ES-I3 (cell line): ENCODE results near the gene GNB4.

Experiments used
- H3K36me3 ChIP-seq: 2 replicates; pipeline ENCODE4 v1.6.1; 2013; ENCODE audit warnings: mild to moderate bottlenecking, low read length, control low read depth, moderate library complexity; ENCODE audit not compliant: insufficient read depth
- H3K4me1 ChIP-seq: 2 replicates; pipeline ENCODE4 v1.6.1; 2013; ENCODE audit warnings: mild to moderate bottlenecking, control low read depth, low read length; ENCODE audit not compliant: insufficient read depth
- H3K9ac ChIP-seq: 2 replicates; pipeline ENCODE4 v1.6.1; 2013; ENCODE audit warnings: low read depth, mild to moderate bottlenecking, low read length, moderate library complexity
- H3K9me3 ChIP-seq: 2 replicates; pipeline ENCODE4 v1.6.1; 2013; ENCODE audit warnings: mild to moderate bottlenecking, low read length, moderate library complexity; ENCODE audit not compliant: control insufficient read depth, insufficient read depth

The GNB4 gene

DNA sequence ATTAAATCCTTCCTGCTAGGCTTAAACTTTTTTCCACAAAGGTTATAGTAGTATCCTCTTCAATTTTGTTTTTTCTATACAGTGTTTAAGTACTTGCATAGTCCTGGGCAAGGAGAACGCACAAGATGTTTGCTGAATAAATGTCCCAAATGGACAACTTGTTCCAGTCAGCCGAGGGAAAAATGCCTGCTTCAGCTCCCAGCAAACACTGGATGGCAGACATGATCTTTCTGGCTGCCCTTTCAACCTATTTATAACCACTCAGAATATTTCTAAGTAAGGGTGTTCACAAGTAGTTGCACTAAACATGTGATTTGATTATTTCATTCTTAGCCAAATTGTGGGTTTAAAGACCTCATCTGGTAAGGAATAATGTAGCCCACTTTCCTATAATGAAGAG is 29.8 kb downstream of the GNB4 start:
- Histone ChIP-seq H3K36me3 (peaks cover 5% of the 10 kb centered on the region; the same call in 1 of the 2 replicates), H3K9ac (no peak overlapping the region), H3K4me1 (no peaks in the 10 kb centered on the region), H3K9me3 (no peaks in the 10 kb centered on the region)

DNA sequence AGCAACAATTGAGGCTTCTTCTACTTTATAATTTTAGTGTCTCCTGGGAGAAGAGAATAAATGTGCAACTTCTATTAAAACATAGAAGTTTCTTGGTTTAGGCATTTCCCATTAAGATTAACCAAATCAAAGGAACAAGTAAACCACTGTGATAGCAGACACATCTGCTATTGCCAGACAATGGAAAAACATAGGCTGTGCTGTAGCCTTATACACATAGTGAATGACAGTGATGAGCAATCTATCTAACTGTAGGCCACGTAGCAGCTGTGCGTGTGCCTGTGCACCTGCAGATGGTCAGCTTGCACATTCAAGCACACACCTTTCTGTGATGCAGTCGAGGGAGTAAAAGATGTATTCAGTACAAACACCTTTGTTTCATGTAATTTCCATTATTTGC is 32.7 kb downstream of the GNB4 start:
- Histone ChIP-seq H3K9ac (no peak overlapping the region), H3K4me1 (no peaks in the 10 kb centered on the region), H3K9me3 (no peaks in the 10 kb centered on the region), H3K36me3 (peaks cover 3% of the 10 kb centered on the region; the same call in 1 of the 2 replicates)

DNA sequence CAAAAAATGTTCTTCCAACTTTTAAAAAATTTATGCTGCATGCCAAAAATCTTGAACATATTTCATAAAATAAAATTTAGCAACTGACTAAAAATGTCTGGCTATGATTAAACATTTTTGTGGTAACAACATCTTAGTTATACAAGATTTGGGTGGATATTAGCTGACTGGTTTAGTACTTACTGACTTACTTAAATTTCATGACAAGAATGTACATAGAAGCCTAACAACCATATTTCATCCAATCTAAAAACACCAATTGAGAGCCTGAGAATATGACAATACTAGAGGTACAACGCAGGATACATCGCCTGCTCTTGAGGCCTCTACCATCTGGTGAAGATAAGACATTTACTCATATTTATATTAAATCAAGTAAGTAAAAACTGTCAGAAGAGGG is 34.6 kb downstream of the GNB4 start:
- Histone ChIP-seq H3K9me3 (no peaks in the 10 kb centered on the region), H3K9ac (no peak overlapping the region), H3K4me1 (no peaks in the 10 kb centered on the region), H3K36me3 (no peaks in the 10 kb centered on the region)

DNA sequence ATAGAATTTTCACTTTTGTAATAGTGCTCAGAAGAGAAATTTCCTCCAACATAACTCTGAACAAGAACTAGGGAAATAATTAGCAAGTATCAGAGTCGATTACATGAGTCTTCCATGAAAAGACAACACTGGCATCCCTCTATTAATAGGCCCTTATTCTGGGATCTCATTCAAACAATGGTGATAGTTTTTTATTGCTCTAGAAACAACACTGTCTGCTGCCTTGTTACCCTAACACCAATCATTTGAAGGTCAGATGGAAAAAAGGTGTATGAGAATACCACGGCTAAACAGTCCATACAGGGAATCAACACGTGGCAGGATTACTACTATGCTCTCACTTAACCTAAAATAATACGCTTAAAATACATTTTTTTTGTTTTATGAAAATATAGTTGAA is 35.9 kb downstream of the GNB4 start:
- Histone ChIP-seq H3K36me3 (no peaks in the 10 kb centered on the region), H3K9ac (no peak overlapping the region), H3K9me3 (no peaks in the 10 kb centered on the region), H3K4me1 (no peaks in the 10 kb centered on the region)

DNA sequence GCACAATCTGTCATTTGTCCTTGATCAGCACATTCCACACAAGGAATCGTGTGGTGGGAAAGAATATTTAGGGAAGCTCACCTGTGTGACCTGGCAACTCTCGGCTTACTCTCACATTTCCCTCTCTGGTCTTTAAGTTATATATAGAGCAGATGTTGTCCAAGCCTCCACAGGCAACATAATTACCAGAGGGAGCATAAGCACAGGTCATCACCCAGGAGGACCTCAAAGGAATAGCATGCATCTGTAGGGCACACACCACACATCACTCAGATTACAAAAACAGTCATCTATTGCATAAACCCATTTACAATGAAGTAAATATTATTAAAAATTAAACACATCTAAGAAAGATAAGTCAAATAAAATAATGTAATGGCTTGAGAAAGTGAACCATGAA is 36.5 kb downstream of the GNB4 start:
- H3K4me1 ChIP-seq: no peaks in the 10 kb centered on the region
- no peaks in the 10 kb centered on the region for H3K9me3 ChIP-seq
- no peaks in the 10 kb centered on the region for H3K36me3 ChIP-seq
- H3K9ac ChIP-seq: no peak overlapping the region

DNA sequence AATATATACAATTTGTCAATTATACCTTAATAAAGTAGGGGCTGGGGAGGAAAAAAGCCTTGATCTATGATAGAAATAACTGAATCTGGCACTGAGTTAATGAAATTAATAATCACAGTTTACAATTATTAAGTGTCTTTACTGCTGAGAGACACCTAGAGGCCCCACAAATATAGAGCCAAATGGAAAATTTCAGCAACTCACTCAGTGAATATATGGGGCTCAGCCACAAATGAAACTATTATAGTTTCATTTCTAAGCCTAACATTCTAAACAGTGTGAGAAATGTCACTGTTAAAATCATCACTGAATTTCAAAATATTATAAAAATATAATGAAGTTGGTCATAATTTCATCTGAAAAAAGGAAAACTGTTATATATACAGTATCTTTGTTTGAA is 40.3 kb downstream of the GNB4 start:
- no peaks in the 10 kb centered on the region for H3K36me3 ChIP-seq
- H3K9ac ChIP-seq: no peak overlapping the region
- no peaks in the 10 kb centered on the region for H3K4me1 ChIP-seq
- no peaks in the 10 kb centered on the region for H3K9me3 ChIP-seq

DNA sequence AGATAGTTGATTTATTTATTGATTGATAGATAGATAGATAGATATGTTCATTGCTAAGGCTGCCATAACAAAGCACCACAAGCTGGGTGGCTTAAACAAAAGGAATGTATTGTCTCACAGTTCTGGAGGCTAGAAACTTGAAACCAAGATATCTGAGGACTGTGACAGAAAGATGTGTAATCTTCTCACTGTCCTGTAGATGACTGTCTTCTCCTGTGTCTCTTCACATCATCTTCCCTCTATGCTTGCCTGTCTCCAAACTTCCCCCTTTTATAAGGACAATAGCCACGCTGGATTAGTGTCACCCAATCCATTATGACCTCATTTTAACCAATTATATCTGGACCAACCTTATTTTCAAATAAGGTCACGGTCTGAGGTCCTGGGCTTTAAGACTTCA is 40.9 kb downstream of the GNB4 start:
- no peaks in the 10 kb centered on the region for H3K9me3 ChIP-seq
- H3K4me1 ChIP-seq: no peaks in the 10 kb centered on the region
- H3K9ac ChIP-seq: no peak overlapping the region
- H3K36me3 ChIP-seq: no peaks in the 10 kb centered on the region

DNA sequence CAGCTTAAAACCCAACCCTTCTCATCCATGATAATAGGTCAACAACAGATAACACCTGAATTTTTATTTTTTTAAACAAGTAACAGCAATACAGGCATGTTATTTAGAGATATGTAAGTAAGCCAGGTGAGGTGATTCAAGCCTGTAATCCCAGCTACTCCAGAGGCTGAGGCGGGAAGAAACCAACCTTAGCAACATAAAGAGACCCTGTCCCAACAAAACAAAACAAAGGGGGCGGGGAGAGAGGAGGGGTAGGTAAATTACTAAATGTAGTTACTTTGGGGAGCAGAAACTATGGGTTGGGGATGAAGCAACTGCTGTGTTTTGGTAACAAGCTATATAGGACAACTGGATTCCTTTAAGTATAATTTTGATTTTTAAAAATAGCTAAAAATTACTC is 47.0 kb downstream of the GNB4 start:
- H3K4me1 ChIP-seq: peaks cover 28% of the 10 kb centered on the region
- H3K9me3 ChIP-seq: no peaks in the 10 kb centered on the region
- no peak overlapping the region for H3K9ac ChIP-seq
- H3K36me3 ChIP-seq: no peaks in the 10 kb centered on the region; the same call in 1 of the 2 replicates

DNA sequence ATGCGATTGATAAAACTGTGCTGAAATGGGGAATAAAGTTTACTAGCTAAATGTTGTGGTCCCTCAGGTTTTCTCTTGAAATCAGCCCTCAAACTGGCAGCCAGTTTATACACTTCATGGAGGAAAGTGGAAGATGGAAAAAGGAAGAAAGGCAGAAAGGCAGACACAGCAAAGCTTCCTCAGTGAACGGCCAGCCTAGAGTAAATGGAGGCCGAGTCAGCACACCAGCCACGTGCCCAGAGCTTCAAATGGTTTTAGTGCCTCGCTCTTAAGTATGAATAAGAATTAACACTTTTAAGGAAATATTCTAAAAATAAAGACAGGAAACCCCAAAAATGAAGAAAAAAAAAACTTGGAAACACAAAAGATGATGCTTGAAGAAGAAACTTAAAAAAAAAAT is 48.3 kb downstream of the GNB4 start:
- H3K36me3 ChIP-seq: no peaks in the 10 kb centered on the region; the same call in 1 of the 2 replicates
- H3K9me3 ChIP-seq: no peaks in the 10 kb centered on the region
- H3K4me1 ChIP-seq: peaks cover 28% of the 10 kb centered on the region
- H3K9ac ChIP-seq: no peak overlapping the region

DNA sequence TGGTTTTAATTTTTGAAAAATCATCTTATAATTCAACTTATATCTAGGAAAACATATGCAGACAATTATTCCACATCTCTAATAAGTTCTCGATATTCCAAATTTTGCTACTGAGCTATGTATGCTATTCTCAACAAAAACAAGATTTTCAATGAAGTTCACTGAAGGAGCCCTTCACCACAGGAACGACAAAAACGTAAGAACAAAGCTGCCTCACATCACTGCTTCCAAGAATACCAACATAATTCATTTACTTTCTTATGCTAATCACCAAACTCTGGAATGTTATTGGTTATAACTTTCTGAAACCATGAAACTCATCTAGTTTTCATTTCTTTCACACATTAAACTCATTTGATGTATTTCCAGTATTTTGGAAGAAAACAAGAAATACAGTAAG is 49.7 kb downstream of the GNB4 start:
- Histone ChIP-seq H3K4me1 (peaks cover 28% of the 10 kb centered on the region), H3K9ac (no peak overlapping the region), H3K9me3 (no peaks in the 10 kb centered on the region), H3K36me3 (no peaks in the 10 kb centered on the region; the same call in 1 of the 2 replicates)

DNA sequence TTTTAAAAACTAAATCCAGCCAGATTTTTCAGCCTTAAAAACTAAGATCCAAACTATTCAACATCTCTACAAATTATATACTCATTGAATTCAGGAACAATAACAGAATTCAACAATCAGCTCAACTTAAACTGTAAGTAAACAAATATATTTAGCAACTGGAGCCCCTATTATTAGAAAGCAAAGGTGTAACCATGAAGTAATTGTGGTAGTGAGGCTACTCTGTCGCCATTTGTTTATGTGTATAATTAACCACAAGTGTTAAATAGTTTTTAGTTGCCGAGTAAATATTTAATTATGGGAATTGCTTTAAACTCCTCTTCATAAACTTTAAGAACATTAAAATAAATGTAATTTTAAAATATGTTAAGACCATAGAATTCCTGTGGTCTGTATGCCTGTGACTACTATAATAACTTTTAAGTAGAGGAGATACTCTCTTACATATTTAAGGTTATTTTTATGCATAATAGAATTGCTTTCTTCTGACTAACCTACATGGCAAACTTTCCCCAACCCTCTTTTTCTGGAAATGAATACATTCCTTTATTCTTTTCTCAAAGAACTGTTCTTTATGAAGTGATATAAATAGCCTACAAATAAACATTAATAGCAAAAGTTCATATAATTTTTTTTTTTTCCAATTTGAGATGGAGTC is 52.6 kb downstream of the GNB4 start:
- Histone ChIP-seq H3K4me1 (peaks cover 19% of the 10 kb centered on the region), H3K9ac (no peak overlapping the region), H3K36me3 (peaks cover 4% of the 10 kb centered on the region; the same call in 1 of the 2 replicates), H3K9me3 (no peaks in the 10 kb centered on the region)

DNA sequence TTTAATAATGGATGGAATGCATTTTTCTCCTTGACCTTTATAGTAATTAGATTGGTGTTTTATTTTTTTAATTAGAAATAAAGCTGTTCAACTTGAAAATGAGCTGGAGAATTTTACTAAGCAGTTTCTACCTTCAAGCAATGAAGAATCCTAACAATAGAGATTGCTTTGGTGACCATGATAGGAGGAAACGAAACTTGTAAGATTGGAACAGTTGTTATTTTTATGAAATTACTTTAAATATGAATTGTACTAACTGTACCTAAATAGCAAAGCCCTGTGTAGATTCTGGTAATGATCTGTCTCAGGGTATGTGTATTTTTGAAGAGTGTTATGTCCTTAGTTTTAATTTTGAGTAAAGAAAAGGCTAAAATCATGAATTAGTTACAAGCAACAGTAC is 59.4 kb downstream of the GNB4 start:
- H3K4me1 ChIP-seq: no peaks in the 10 kb centered on the region
- H3K9me3 ChIP-seq: no peaks in the 10 kb centered on the region
- H3K36me3 ChIP-seq: peaks cover 5% of the 10 kb centered on the region; the same call in 1 of the 2 replicates
- no peak overlapping the region for H3K9ac ChIP-seq

DNA sequence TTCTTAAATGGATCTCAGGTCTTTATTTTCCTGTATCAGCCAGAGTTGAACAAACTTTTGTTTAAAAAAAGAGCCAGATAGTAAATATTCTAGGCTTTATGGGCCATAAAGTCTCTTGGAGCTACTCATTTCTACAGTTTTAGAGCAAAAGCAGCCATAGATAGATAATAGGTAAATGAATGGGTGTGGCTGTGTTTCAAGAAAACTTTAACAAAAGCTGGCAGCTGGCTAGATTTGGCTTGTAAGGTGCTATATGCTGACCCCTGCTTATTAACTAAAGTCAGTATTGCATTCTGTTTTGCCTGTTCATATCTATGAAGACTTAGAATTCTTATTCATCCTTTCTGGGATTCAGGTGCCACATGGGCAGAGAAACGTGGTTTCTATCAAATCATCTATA is 74.8 kb downstream of the GNB4 start:
- Histone ChIP-seq H3K9me3 (no peaks in the 10 kb centered on the region), H3K4me1 (no peaks in the 10 kb centered on the region), H3K9ac (no peak overlapping the region), H3K36me3 (peaks cover 14% of the 10 kb centered on the region)

DNA sequence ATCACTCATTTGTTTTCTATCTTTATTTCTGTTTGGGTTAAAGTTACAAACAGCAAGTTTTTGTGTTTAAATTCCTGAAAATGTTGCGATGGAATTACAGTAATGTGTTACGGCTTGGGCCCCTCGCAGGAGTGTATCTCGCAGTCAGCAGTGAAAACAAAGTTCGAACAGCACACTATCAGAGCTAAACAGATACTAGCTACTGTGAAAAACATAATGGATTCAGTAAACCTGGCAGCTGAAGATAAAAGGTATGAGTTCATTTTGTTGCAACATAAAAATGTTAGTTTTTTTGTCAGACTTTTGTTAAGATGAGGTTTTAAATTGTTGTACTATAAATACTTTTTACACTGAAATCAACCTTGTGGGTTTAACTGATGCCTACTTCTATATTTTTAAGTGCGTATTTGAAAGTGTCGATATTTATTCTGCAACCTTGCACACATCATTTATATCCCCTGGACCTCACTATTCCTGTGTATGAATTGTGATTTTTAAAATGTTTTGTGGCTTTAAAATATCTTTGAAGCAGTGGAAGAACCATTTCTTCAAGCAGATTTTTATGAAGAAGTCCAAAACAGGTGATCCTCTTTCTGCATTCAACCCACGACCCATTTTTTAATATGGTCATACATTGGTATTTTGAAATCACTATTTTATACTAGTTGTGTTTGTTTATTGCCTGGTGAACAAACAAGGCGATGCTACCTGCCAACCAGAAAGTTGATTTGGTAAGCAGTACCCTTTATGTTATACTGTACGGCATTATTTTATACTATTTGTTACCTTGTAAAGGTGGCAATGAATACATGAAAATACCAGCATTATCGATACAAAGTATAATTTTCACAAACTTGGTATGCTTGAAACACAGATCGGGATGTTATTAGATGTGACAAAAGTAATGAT is 75.9 kb downstream of the GNB4 start:
- Histone ChIP-seq H3K4me1 (no peaks in the 10 kb centered on the region), H3K9me3 (no peaks in the 10 kb centered on the region), H3K36me3 (peaks cover 4% of the 10 kb centered on the region; the same call in 1 of the 2 replicates), H3K9ac (no peak overlapping the region)

DNA sequence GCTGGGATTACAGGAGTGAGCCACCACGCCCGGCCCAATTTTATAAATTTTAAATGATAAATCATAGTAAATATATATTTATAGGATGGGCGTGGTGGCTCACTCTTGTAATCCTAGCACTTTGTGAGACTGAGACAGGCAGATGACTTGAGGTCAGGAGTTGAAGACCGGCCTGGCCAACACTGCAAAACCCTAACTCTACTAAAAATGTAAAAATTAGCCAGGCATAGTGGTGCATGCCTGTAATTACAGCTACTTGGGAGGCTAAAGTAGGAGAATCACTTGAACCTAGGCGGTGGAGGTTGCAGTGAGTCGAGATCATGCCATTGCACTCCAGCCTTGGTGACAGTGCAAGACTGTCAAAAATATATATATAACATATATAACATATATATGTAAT is 77.3 kb downstream of the GNB4 start:
- no peak overlapping the region for H3K9ac ChIP-seq
- no peaks in the 10 kb centered on the region for H3K4me1 ChIP-seq
- 0 out of 2 replicates have a peak, but pooled peaks cover 1% of the 10 kb centered on the region for H3K36me3 ChIP-seq
- no peaks in the 10 kb centered on the region for H3K9me3 ChIP-seq
